Peyer's patch (tissue), 4 donors: ENCODE results near the gene PRDM8. TPM values are rescaled to one million over a fixed set of nuclear protein-coding genes. Genes with fewer than 3 reads are reported as not detected.

Source experiments
- DNase-seq, 3 donors: peaks; one replicate each; pipeline ENCODE4 v3.0.0-alpha.2; 2017 to 2019
- H3K27ac ChIP-seq, 4 donors: fragments of 200-600 bp; sonication (generic); one replicate each; pipeline ENCODE4 v1.5.1; 2016 to 2019
- H3K27me3 ChIP-seq, 2 donors: fragments of 200-600 bp; sonication (generic); one replicate each; pipeline ENCODE4 v1.5.1; 2019
- H3K36me3 ChIP-seq, 3 donors: fragments of 200-600 bp; sonication (generic); one replicate each; pipeline ENCODE4 v1.5.1; 2016 to 2019
- H3K4me1 ChIP-seq, 4 donors: fragments of 200-600 bp; sonication (generic); one replicate each; pipeline ENCODE4 v1.5.1; 2016 to 2019
- H3K4me3 ChIP-seq, 4 donors: fragments of 200-600 bp; sonication (generic); 1 replicate in 3 of 4; 2 replicates in 1 of 4; pipeline ENCODE4 v1.5.1; 2016 to 2019; ENCODE audit warnings: mild to moderate bottlenecking in 1 of 4
- H3K9me3 ChIP-seq, 4 donors: fragments of 200-600 bp; sonication (generic); one replicate each; pipeline ENCODE4 v1.5.1; 2016 to 2019; ENCODE audit warnings: mild to moderate bottlenecking in 1 of 4
- CTCF ChIP-seq, 6 experiments: fragments of 450-650 bp in 4 of 6; fragments of 200-600 bp in 2 of 6; sonication (generic) in 1 of 6; IDR thresholded peaks; one replicate each; pipeline ENCODE4 v1.5.1; 2017 to 2019; ENCODE audit warnings: antibody characterized with exemption in 6 of 6, mild to moderate bottlenecking in 3 of 6, moderate library complexity in 1 of 6
- POLR2A ChIP-seq, 2 donors: fragments of 450-650 bp; IDR thresholded peaks; one replicate each; pipeline ENCODE4 v1.5.1; 2017; ENCODE audit warnings: antibody characterized with exemption in 2 of 2, mild to moderate bottlenecking in 2 of 2, moderate library complexity in 2 of 2
- total RNA-seq, 4 donors: library from RNA; depleted of rRNA; stranded (reverse); fragments of >200 nt; gene quantifications; one replicate each; pipeline ENCODE4 v1.1.0, GENCODE V29; 2016

Gene PRDM8
- total RNA-seq, 4 donors from 2014 or later: 0.35 to 5.8 (median 3.3) TPM

- Histone ChIP-seq H3K27me3 (no peaks in the 10 kb centered on the region), H3K4me3 (no peak overlapping the region), H3K9me3 (no peaks in the 10 kb centered on the region), H3K36me3 (no peaks in the 10 kb centered on the region), H3K4me1 (peaks cover 0 to 5% (median 0%) of the 10 kb centered on the region in 4 donors), H3K27ac (no peak overlapping the region)
- no peak for DNase-seq
- TF ChIP-seq CTCF (IDR thresholded peaks at IDR 0.05): no peak
- no peak for TF ChIP-seq POLR2A (IDR thresholded peaks at IDR 0.05)
Measured at GRCh38 chr4:80192937-80193336, 4.4 kb upstream of the PRDM8 start.

GRCh38 chr4:80195441-80196140 is 1.7 kb upstream of the PRDM8 start:
- peaks cover 0 to 6% (median 0%) of the 10 kb centered on the region in 4 donors for H3K4me1 ChIP-seq
- no peak for TF ChIP-seq POLR2A (IDR thresholded peaks at IDR 0.05)
- TF ChIP-seq CTCF (IDR thresholded peaks at IDR 0.05): no peak
- no peak overlapping the region for H3K4me3 ChIP-seq
- no peaks in the 10 kb centered on the region for H3K9me3 ChIP-seq
- no peak overlapping the region for H3K27ac ChIP-seq
- H3K36me3 ChIP-seq: no peaks in the 10 kb centered on the region
- no peaks in the 10 kb centered on the region for H3K27me3 ChIP-seq
- no peak for DNase-seq

GRCh38 chr4:80196259-80196921 is 913 bp upstream of the PRDM8 start:
- Histone ChIP-seq H3K4me1 (peaks cover 0 to 7% (median 0%) of the 10 kb centered on the region in 4 donors), H3K27me3 (no peaks in the 10 kb centered on the region), H3K36me3 (no peaks in the 10 kb centered on the region), H3K9me3 (no peaks in the 10 kb centered on the region), H3K27ac (peak overlapping the region in 1 of 4 donors; percentile 33), H3K4me3 (peak overlapping the region in 2 of 4 donors; percentile 29 to 34)
- DNase-seq: no peak
- TF ChIP-seq POLR2A (IDR thresholded peaks at IDR 0.05) (no peak), CTCF (IDR thresholded peaks at IDR 0.05) (no peak)

GRCh38 chr4:80197601-80198440 is 518 bp downstream of the PRDM8 start:
- H3K4me3 ChIP-seq: peak overlapping the region in 3 of 4 donors; percentile 7 to 34 (median 29)
- no peaks in the 10 kb centered on the region for H3K9me3 ChIP-seq
- peaks cover 0 to 14% (median 2%) of the 10 kb centered on the region in 4 donors for H3K4me1 ChIP-seq
- H3K27me3 ChIP-seq: peaks cover 0 to under 1% of the 10 kb centered on the region in 2 donors
- TF ChIP-seq POLR2A (IDR thresholded peaks at IDR 0.05) (no peak), CTCF (IDR thresholded peaks at IDR 0.05) (no peak)
- no peaks in the 10 kb centered on the region for H3K36me3 ChIP-seq
- DNase-seq: peak in 1 of 3 donors; percentile 45
- peak overlapping the region in 1 of 4 donors; percentile 33 for H3K27ac ChIP-seq

GRCh38 chr4:80198441-80198837 is 1.1 kb downstream of the PRDM8 start:
- Histone ChIP-seq H3K27ac (no peak overlapping the region), H3K9me3 (no peaks in the 10 kb centered on the region), H3K4me3 (no peak overlapping the region), H3K4me1 (peaks cover 0 to 20% (median 3%) of the 10 kb centered on the region in 4 donors), H3K27me3 (peaks cover 0 to 3% of the 10 kb centered on the region in 2 donors), H3K36me3 (no peaks in the 10 kb centered on the region)
- TF ChIP-seq POLR2A (IDR thresholded peaks at IDR 0.05) (no peak), CTCF (IDR thresholded peaks at IDR 0.05) (no peak)
- no peak for DNase-seq
